ENCODE results near the gene ARHGAP31.

Gene ARHGAP31

GRCh38 chr3:119469418-119470189, 175.4 kb downstream of the ARHGAP31 start:
- no peak for TF ChIP-seq CTCF (IDR thresholded peaks at IDR 0.05; ENCODE audit: low read depth, low read length)

More at GRCh38 chr3:119469418-119470189, 175.4 kb downstream of the ARHGAP31 start:
- no peaks in the 10 kb centered on the region for H3K9me3 ChIP-seq (ENCODE audit: insufficient read depth, low read length)
- peak overlapping the region; percentile 98 for H2AFZ ChIP-seq (ENCODE audit: low read depth, low read length)
- no peaks in the 10 kb centered on the region for H3K36me3 ChIP-seq (replicated peaks; ENCODE audit: low read depth, low read length)
- H4K20me1 ChIP-seq (ENCODE audit: insufficient read depth, low read length): no peaks in the 10 kb centered on the region
- H3K4me2 ChIP-seq (ENCODE audit: low read length): peak overlapping the region; percentile 94
- peak overlapping the region; percentile 85 for H3K9ac ChIP-seq (ENCODE audit: low read length)
- peaks cover 12% of the 10 kb centered on the region for H3K79me2 ChIP-seq (ENCODE audit: low read length)
- peaks cover 16% of the 10 kb centered on the region for H3K4me1 ChIP-seq (ENCODE audit: low read length)
- H3K27me3 ChIP-seq (ENCODE audit: low read depth, low read length): no peaks in the 10 kb centered on the region
- H3K27ac ChIP-seq (ENCODE audit: low read length): peak overlapping the region; percentile 59; the same call in 1 of the 2 replicates
- peak overlapping the region; percentile 83 for H3K4me3 ChIP-seq (ENCODE audit: low read length)
